Activated T-cell treated with anti-CD3 and anti-CD28 coated beads for 1 hour (primary cell): ENCODE measurements around the gene OXCT1.
"Not testable (repeated sequence)": the region's sequence is repeated elsewhere in the genome, so short reads cannot be mapped to it uniquely, and the experiment has no call there.

ENCODE experiments used
- DNase-seq: peaks from one replicate; pipeline ENCODE4 v3.0.0-alpha.2; 2020; ENCODE audit warnings: low read depth

Gene OXCT1

DNA sequence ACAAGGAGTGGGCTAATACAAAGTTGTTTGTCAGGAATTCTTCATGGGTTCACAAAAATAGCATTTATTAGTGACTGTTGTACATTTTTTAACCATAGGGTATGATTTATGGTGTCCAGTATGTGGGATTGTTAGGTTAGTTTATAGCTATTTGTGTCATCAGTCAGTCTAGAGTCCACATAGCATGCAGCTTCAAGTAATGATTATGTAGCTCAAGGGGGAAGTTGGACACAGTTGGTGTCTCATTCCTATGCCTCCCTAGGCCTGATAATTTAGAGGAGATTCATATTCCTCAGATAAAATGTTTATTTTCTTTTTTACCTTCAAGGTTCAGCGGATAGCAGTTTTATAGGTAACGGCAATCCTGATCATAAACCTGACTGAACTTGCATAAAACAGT, 153.8 kb downstream of the OXCT1 start:
- no peak for DNase-seq

DNA sequence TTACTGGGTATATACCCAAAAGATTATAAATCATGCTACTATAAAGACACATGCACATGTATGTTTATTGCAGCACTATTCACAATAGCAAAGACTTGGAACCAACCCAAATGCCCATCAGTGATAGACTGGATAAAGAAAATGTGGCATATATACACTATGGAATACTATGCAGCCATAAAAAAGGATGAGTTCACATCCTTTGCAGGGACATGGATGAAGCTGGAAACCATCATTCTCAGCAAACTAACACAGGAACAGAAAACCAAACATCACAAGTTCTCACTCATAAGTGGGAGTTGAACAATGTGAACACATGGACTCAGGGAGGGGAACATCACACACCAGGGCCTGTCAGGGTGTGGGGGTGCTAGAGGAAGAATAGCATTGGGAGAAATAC, 155.8 kb downstream of the OXCT1 start:
- DNase-seq: not testable (repeated sequence)

DNA sequence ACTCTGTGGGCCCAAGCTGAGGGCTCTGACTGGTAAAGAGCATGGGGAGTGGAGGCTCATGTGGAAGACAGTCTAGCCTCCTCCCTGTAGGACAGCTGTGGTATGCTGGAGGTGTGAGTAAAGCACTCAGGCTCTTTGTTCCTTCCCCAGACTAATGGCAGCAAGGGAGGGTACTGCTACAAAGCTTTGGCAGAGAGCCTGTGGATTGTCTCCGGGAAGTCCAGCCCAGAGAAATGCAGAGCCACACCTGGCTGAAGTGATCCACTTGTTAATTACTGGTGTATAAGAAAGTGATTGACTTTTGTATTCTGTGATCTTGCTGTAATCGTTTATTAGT, 161.7 kb downstream of the OXCT1 start:
- no peak for DNase-seq

DNA sequence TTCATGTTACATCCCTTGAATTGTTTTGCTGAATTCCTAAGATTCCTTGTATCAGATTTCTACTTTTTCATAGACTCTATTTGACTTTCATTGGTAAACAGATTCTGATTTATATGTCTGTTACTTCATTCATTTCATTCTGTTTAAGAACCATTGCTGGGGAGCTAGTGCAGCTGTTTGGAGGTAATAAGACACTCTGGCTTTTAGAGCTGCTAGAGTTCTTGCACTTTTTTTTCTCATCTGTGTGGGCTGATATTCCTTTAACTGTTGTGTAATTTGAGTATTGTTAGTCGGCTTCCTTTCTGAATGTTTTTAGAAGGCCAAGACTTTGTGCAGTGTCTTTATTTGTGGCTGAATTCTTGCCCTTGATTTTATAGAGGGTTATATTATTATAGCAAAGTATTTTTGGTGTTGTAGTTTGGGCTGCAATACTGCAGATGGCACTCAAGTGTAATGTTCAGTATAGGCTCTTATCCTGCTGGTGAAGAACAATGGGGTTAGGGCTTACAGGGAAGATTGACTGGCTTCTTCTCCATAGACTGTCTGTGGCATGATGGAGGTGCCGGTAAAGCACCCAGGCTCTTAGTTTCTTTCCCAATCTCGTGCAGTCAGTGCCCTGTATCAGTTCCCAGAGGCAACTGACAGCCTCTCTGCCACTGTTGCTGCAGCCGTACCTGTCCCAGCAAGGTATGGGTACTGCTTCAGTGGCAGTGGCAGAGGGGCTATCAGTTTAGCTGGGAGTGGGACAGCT, 162.2 kb downstream of the OXCT1 start:
- DNase-seq: no peak

DNA sequence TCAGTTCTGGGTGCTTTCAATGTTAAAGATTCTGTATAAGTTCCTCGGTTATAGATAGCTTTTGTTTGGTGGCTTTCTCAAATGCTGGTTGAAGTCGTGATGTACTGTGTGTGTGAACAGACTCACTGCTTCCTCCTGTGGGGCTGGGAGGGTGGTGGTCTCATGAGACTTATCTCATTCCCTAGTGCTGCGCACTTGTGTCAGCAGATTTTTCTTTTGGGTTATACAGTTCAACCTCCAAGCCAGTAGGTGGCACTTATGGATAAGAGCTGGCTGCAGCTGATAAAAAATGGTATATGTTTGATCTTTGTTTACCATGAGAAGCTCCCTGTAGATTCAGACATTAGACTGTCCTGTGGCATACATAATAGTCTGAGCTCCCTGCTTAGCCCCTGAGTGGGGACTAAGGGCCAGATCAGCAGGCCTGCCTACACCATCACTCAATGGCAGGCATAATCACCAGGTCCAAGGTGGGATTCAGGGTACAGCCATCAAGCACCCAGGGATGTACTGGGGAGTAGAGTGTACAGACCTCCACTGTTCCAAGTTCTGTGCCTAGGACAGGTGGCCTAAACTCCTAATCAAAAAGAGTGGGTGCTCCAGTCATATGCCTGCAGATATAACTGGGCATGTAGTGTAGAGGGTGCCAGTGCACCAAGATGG, 174.2 kb downstream of the OXCT1 start:
- DNase-seq: no peak

DNA sequence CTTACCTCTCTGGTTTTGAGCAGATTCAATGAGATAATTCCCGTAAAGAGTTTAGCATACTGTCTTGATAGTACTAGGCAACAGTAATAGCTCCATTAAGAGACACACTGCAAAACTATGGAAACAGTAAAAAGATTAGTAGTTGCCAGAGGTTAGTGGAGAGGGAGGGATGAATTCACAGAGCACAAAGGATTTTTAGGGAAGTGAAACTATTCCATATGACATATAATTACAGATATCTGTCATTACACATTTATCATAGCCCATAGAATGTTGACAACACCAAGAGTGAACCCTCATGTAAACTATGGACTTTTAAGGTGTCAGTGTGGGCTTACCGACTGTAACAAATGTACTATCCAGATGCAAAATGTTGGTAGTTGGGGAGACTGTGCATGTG, 183.5 kb downstream of the OXCT1 start:
- no peak for DNase-seq

DNA sequence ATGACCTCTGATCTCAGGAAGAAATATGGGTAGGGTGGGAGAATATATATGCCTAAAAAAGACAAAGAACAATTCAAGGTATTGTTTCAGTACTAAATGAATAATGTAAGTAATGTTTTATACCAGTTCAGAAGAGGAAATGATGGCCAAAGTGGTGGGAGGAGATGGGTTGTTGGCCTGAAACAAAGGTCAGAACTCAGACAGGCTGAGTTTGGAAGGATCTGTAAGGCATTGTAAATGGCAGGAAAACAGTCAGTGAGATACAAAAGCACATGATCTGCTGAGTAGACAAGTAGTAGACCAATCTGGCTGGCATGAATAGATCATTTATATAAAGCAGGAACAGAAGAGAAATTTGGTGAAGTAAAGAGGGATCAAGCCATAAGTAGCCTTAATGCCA, 184.0 kb downstream of the OXCT1 start:
- no peak for DNase-seq

DNA sequence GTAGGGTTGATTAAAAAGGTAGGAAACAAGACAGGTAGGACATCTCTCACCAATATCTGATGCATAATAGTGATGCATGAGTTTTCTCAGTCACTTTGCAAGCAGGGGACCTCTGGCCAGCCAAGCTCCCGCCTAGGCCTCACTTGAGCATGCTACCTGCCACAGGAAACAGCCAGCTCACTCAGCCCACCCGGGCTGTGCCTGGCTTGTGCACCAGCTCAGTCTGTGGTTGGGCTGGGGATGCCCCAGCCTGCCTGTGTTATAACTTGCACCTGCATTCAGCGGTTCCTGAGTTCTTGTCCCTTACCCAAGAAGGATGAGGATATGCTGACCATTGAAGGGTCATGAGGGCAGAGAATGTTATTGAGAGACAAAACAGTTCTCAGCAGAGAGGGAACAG, 187.0 kb downstream of the OXCT1 start:
- DNase-seq: no peak

DNA sequence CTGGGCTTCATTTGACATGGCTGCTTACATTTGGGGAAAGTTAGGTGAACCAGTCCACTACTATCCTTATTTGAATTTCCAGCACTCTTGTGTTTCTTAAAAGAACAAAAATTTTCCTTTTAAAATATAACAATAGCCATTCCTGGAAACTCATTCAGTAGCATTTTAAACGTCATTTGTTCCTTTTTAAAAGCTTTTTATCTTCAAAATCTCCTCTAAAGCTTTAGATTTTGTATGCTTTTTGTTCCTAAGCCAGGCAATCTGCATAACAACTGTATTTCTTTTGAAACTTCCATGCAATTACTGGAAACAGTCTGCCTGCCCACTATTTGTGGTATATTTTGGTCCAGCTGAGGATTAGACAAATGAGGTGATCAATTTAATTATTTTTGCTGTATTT, 187.6 kb downstream of the OXCT1 start:
- DNase-seq: no peak

DNA sequence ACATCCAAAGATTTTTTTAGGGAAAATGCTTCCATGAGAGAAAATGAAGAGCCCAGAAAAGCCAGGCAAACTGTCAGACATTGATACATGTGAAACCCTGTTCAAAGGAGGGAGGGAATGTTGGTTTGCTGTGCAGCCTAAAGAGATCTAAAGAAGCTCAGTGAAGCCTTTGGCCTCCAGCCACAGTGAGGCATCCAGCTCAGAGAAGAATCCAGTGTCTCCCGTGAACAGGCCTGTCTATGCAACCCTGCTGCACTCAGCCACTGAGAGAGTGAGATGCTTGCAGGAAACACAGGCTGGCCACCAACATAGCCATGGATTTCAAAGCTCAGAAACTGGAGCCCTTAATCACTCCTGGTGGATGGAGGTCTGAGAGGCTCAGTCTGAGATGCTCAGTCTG, 188.4 kb downstream of the OXCT1 start:
- DNase-seq: no peak
